T-helper 22 cell (primary cell): ENCODE measurements around the gene GADD45GIP1.

Experiments
- DNase-seq: peaks from one replicate; pipeline ENCODE4 v3.0.0-alpha.2; 2020; ENCODE audit warnings: low read depth

GADD45GIP1 gene

GRCh38 chr19:12956446-12957388, at the start of gene GADD45GIP1:
GADD45GIP1 (minus strand) TSS chr19:12957223; CDS start chr19:12957212, 11 bp downstream.
- DNase-seq = peak; percentile 59

DNA sequence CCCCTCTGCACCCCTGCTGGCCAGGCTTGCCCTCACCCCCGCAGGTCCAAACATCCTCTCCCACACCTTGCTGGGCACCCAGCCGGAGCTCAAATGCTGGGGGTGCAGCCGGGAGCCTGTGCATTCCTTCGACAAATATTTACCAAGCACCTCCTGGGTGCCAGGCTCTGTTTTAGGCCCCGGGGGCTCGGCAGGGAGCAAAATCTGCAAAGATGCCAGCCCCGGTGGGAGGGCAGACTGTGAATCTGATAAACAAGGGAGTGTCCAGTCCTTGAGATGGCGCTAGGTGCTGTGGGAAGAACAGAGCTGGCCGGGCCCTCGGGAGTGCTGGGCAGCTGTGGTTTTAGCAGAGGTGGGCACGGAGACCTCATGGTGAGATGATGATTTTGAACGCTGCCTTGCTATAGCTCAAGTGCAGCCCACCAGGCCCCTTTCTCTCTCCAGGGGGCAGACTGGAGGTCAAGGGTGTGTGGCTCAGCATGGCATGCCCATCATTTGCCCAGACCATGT, 48.9 kb upstream of the GADD45GIP1 start:
- DNase-seq = no peak

GRCh38 chr19:13005253-13005652, 48.2 kb upstream of the GADD45GIP1 start:
- DNase-seq = no peak

GRCh38 chr19:13004273-13004672, 47.2 kb upstream of the GADD45GIP1 start:
- DNase-seq = no peak

- DNase-seq = no peak
Observed at GRCh38 chr19:13003081-13003480, 46.1 kb upstream of the GADD45GIP1 start.

GRCh38 chr19:13002166-13002898, 45.3 kb upstream of the GADD45GIP1 start:
- DNase-seq = no peak

DNA sequence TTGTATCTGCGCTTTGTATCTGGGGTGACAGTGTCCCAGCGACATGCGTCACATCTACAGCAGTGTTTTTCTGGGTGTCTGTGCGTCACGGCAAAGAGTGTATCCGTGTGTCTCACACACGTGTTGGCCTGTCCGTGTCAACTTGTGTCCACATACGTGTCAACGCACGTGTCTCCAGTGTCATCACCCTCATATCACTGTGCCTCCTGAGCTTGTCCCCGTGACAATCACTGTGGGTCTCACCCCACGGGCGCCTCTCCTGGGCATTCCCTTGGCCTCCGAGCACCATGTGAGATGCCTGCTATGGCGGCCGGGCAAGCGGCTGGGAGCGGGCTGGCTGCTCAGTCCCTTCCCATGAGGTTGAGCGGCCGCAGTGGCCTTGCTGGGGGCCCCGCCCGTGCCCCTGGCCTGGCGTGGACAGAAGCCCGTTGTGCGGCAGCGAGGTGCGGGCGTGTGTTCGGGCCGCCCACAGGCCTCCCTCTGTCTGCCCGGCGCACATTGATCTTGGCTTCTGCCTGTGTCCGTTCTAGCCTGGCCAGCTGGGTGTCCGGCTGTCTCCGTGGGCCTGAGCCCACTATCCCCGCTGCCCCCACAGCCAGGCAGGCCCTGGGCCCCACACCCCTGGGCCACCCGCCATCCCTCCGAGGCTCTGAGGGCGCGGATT, 44.6 kb upstream of the GADD45GIP1 start:
- DNase-seq = no peak

DNA sequence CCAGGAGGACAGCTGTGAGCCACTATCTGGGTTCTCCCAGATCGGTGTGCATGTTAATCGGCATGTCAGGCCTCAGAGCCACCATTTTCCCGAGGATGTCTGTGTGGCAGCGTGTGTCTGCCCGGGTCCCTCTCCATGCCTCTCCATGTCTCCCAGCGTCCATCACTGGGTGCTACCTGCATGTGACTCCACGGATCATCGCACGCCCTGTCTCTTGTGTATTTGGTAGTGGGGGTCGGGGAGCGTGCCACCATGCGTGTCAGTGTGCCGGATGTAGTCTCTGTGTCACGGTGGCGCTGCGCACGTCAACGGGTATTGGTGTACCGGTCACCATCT, 44.1 kb upstream of the GADD45GIP1 start:
- DNase-seq = no peak

GRCh38 chr19:12997967-12998940, 41.2 kb upstream of the GADD45GIP1 start:
- DNase-seq = no peak

DNA sequence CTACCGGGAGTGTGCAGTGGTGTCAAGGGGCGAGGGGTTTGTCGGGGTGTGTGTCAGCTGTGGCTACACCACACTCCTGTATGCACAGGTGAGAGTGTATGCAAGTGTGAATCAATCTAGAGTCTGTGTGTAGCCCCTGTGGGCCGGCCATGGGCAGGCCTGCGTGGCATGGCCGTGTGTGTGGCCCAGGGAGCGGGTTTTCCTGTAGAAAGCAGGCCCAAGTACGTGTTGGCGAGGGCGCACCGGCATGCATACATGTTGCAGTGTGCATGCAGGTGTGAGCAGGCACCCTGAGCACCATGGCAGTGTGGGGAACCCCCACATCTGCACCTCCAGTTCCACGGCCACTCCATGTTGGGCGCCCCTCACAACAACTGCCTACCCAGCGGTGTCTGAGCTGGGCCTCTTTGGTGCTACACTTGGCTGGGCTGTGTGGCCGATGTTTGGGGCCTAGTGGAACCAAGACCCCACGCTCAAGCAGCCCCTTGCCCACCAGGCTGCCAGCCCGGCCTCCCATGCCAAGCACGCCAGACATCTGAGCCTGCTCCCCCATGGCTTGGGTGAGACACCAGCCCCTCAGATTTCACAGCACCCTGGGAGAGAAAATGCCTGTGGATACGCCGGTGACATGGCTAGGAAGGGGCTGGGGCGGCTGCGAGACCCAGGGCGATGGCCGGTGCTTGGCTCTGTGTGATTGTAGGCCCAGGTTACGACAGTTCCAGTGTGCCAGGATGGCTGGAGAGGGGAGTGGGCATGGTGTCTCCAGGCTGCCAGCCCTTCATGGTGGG, 40.4 kb upstream of the GADD45GIP1 start:
- no peak for DNase-seq

DNA sequence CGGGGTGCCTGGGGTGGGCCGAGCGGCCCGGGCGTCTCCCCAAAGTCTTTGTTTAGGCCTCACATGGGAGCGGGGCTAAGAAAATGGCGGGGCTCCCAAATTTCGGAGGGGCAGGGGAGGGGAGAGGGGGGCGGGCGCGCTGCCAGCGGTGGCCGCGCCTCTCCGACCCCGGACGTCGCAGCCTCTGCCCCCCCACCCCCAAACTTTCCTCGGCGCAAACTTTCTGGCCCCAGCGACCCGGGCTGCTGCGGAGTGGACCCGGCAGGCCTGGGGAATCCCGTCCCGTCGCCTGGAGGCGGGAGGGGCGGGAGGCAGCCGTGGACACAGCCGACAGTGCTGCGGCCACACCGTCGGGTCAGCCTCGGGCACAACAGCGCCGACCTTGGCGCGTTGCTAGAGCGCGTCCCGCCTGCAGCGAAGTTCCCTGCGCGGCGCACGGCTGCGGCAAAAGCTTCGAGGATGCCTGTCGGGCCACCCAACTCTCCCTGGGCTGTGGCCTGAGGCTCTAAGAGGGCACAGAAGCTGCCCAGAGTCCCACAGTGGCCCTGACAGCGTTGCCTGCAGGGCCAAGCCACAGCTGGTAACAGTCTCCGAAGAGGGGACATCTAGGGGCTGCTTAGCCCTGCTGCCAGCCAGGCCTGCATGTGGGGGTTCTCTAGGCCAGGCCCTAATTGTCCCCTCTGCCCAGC, 39.5 kb upstream of the GADD45GIP1 start:
- DNase-seq = no peak

- DNase-seq = no peak
Observed at GRCh38 chr19:12995596-12996405, 38.8 kb upstream of the GADD45GIP1 start.

GRCh38 chr19:12994701-12995595, 37.9 kb upstream of the GADD45GIP1 start, which contains the start of gene NFIX:
NFIX (plus strand) TSS chr19:12995475; CDS start chr19:12995838, 363 bp downstream.
- DNase-seq = peak; percentile 20

DNA sequence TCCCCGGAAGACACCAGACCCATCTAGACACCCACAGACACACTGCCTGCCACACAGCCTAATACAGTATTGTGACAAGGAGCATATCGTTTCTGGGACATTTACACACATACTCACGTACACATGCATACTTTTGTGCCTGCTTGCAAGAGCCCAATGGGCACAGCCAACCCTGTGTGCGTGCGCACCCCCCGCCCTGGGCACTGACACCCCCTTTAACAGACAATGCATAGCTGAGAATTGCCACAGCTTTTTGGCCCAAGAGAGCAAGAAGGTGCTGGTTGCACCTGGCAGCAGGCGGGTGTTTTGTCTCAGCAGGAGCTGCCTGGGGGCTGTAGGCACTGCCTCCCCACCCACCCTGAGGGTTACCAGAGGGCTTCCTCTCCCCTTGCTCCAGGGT, 36.5 kb upstream of the GADD45GIP1 start:
- DNase-seq = no peak

- no peak for DNase-seq
Observed at GRCh38 chr19:12992729-12993128, 35.7 kb upstream of the GADD45GIP1 start.

DNA sequence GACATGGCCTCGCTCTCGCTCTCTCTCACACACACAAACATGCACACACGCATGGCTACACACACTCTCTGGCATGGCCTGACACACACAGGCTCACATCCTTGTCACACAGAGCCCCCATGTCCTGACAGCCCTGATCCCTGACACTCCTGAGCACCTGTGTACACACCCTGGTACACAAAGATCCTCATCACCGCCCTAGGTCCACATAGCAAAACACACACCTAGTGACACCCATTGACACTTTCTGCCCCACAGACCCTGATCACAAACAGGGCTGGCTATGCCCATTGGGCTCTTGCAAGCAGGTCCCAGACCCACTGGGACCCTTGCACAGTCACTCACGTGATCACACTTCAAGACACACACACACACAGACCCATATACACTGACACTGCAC, 34.3 kb upstream of the GADD45GIP1 start:
- no peak for DNase-seq

DNA sequence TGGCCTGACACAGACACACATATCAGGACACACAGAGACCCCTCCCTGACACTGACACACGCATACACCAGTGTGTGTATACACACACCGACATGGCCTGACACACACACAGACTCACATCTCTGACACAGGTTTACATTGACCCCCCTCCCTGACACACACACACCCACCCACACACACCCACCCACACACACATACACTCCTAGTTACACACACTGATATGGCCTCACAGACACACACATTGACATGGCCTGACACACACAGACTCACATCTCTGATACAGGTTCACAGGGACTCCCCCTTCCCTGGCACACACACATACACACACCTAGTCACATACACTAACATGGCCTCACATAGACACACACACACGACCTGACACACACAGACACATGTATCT, 33.8 kb upstream of the GADD45GIP1 start:
- no peak for DNase-seq

DNA sequence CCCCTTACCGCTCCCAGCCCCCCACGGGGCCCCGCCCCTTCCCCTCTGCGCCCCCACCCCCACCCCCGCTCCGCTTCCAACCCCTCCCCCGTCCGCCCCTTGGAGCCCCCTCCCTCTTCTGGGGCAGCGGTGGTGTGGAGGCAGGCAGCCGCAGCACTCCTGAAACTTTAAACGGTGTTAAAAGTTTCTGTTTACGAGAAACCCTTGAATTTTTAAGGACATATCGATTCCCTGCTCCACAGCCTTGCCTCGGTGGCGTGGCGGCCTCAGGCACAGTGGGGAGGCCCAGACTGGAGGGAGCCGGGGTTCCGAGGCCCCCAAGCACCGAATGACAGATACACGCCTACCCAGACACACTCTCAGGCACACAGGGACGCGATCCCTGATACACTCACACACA, 33.4 kb upstream of the GADD45GIP1 start:
- no peak for DNase-seq
